OCI-LY1 (cell line): ENCODE results near the gene TBX19.

Source experiments
- H2AFZ ChIP-seq: fragments of 200-600 bp; sonication (generic), shearing (Covaris generic); 2 replicates; pipeline ENCODE4 v1.6.0; 2014; ENCODE audit warnings: antibody characterized with exemption, mild to moderate bottlenecking, low read length
- H3F3A ChIP-seq: fragments of 200-600 bp; sonication (generic), shearing (Covaris generic); 2 replicates; pipeline ENCODE4 v1.6.0; 2014; ENCODE audit warnings: mild to moderate bottlenecking, antibody characterized with exemption, low read length, moderate library complexity; ENCODE audit not compliant: insufficient read depth
- H3K27ac ChIP-seq: fragments of 200-600 bp; sonication (generic); 2 replicates; pipeline ENCODE4 v1.5.1; 2014; ENCODE audit warnings: low read length, mixed run types, mild to moderate bottlenecking, low read depth; ENCODE audit not compliant: poor library complexity, severe bottlenecking
- H3K27me3 ChIP-seq: fragments of 200-600 bp; sonication (generic); 2 replicates; pipeline ENCODE4 v1.6.0; 2014; ENCODE audit warnings: antibody characterized with exemption, mild to moderate bottlenecking, low read length, moderate library complexity; ENCODE audit not compliant: insufficient read depth
- H3K36me3 ChIP-seq: fragments of 200-600 bp; sonication (generic); 2 replicates; pipeline ENCODE4 v1.6.1; 2014; ENCODE audit warnings: mild to moderate bottlenecking, antibody characterized with exemption, low read length, moderate library complexity, mixed read lengths; ENCODE audit not compliant: insufficient read depth
- H3K4me1 ChIP-seq: fragments of 200-600 bp; sonication (generic); 2 replicates; pipeline ENCODE4 v1.5.1; 2014; ENCODE audit warnings: mild to moderate bottlenecking, low read length, moderate library complexity; ENCODE audit not compliant: insufficient read depth, severe bottlenecking
- H3K4me2 ChIP-seq: fragments of 200-600 bp; sonication (generic), shearing (Covaris generic); 2 replicates; pipeline ENCODE4 v1.6.1; 2014; ENCODE audit warnings: low read length
- H3K4me3 ChIP-seq: fragments of 200-600 bp; sonication (generic); 2 replicates; pipeline ENCODE4 v1.5.1; 2014; ENCODE audit warnings: low read length, low read depth, mild to moderate bottlenecking, mixed read lengths; ENCODE audit not compliant: poor library complexity, severe bottlenecking
- H3K79me2 ChIP-seq: fragments of 200-600 bp; shearing (Covaris generic); 2 replicates; pipeline ENCODE4 v1.6.1; 2016; ENCODE audit warnings: mixed run types, low read length, mixed read lengths; ENCODE audit not compliant: insufficient read depth
- H3K9ac ChIP-seq: fragments of 200-600 bp; sonication (generic), shearing (Covaris generic); 2 replicates; pipeline ENCODE4 v1.6.1; 2014; ENCODE audit warnings: mild to moderate bottlenecking, low read length, mixed read lengths
- H3K9me2 ChIP-seq: fragments of 200-600 bp; sonication (generic), shearing (Covaris generic); 2 replicates; pipeline ENCODE4 v1.6.1; 2014; ENCODE audit warnings: low read depth, mild to moderate bottlenecking, low read length, mixed read lengths
- H3K9me3 ChIP-seq: fragments of 200-600 bp; shearing (Covaris generic); 2 replicates; pipeline ENCODE4 v1.6.1; 2014; ENCODE audit warnings: low read length, mixed read lengths
- H4K20me1 ChIP-seq: fragments of 200-600 bp; sonication (generic), shearing (Covaris generic); 2 replicates; pipeline ENCODE4 v1.6.0; 2016; ENCODE audit warnings: mild to moderate bottlenecking, low read length; ENCODE audit not compliant: insufficient read depth
- EZH2 ChIP-seq: fragments of 200-600 bp; sonication (generic), shearing (Covaris generic); IDR thresholded peaks from 2 replicates; pipeline ENCODE4 v1.8.0; 2017; ENCODE audit warnings: borderline replicate concordance, mixed run types, mild to moderate bottlenecking, antibody characterized with exemption, low read length, moderate library complexity, mixed read lengths
- TF ChIP-seq, protein P1 (sequence below): fragments of 200-600 bp; sonication (generic), shearing (Covaris generic); IDR thresholded peaks from 2 replicates; pipeline ENCODE4 v1.5.1; 2017; ENCODE audit warnings: mild to moderate bottlenecking, antibody characterized with exemption, low read length, moderate library complexity, mixed read lengths

Gene TBX19

DNA sequence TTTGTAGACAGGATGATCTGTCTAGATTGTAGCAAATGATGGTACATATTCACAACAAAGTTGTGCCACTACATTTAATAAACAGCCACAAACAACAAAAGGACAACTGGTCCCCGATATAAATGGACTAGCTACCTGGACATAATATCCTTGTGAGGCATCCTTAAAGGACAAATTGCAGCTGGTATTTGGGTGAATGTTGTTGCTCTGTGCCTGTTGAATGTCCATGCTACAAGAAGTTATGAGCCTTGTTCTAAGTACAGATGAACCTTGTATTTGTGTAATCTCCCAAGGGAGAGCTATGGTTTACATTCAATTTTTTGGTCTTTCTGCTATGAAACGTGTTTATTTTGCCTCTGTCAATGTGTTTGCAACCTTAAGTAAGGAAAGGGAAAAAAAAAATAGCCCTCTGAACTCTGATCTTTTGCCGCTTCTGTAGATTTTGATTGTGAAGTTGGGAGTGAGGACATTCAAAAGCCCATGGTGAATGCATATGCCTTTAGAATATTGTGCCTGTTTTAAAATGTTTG is 28.4 kb upstream of the TBX19 start:
- Histone ChIP-seq H3K36me3 (peaks cover 64% of the 10 kb centered on the region), H3K4me2 (no peak overlapping the region), H3K27ac (no peak overlapping the region), H3K79me2 (peaks cover 3% of the 10 kb centered on the region; the same call in 1 of the 2 replicates), H3K27me3 (no peaks in the 10 kb centered on the region), H3K9me2 (no peaks in the 10 kb centered on the region), H3K4me3 (no peak overlapping the region), H4K20me1 (no peaks in the 10 kb centered on the region), H2AFZ (no peak overlapping the region), H3K9ac (no peak overlapping the region), H3K4me1 (no peaks in the 10 kb centered on the region), H3K9me3 (no peaks in the 10 kb centered on the region), H3F3A (no peaks in the 10 kb centered on the region)
- no peak for TF ChIP-seq EZH2
- TF ChIP-seq, protein P1, sequence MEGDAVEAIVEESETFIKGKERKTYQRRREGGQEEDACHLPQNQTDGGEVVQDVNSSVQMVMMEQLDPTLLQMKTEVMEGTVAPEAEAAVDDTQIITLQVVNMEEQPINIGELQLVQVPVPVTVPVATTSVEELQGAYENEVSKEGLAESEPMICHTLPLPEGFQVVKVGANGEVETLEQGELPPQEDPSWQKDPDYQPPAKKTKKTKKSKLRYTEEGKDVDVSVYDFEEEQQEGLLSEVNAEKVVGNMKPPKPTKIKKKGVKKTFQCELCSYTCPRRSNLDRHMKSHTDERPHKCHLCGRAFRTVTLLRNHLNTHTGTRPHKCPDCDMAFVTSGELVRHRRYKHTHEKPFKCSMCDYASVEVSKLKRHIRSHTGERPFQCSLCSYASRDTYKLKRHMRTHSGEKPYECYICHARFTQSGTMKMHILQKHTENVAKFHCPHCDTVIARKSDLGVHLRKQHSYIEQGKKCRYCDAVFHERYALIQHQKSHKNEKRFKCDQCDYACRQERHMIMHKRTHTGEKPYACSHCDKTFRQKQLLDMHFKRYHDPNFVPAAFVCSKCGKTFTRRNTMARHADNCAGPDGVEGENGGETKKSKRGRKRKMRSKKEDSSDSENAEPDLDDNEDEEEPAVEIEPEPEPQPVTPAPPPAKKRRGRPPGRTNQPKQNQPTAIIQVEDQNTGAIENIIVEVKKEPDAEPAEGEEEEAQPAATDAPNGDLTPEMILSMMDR: no peak

DNA sequence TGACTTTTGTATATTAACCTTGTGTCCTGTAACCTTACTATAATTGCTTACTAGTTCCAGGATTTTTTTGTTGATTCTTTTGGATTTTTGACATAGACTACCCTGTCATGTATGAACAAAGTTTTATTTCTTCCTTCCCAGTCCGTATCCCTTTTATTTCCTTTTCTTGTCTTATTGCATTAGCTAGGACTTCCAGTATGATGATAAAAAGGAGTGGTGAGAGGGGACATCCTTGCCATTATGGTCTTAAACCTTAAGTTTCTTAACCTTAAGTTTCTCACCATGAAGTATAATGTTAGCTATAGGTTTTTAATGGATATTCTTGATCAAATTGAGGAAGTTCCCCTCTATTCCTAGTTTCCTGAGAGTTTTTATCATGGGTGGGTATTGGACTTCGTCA is 24.5 kb upstream of the TBX19 start:
- peaks cover 39% of the 10 kb centered on the region for H3K36me3 ChIP-seq
- peaks cover 3% of the 10 kb centered on the region; the same call in 1 of the 2 replicates for H3K79me2 ChIP-seq

DNA sequence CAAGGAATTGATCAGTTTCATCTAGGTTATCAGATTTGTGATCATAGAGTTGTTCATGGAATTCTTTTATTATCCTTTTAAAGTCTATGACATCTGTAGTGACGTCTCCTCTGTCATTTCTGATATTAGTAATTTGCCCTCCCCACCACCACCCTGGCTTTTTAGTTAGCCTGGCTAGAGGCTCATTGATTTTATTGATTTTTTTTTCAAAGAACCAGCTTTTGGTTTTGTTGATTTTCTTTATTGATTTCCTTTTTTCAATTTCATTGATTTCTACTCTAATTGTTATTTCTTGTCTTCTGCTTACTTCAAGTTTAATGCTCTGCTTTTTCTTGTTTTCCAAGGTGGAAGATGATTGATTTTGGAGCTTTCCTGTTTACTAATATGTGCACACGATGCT is 23.3 kb upstream of the TBX19 start:
- Histone ChIP-seq H2AFZ (no peak overlapping the region), H3K4me2 (no peak overlapping the region), H4K20me1 (no peaks in the 10 kb centered on the region), H3K9me2 (no peaks in the 10 kb centered on the region), H3K36me3 (peaks cover 38% of the 10 kb centered on the region), H3F3A (no peaks in the 10 kb centered on the region), H3K4me1 (no peaks in the 10 kb centered on the region), H3K27me3 (no peaks in the 10 kb centered on the region), H3K9ac (no peak overlapping the region), H3K27ac (no peak overlapping the region), H3K9me3 (no peaks in the 10 kb centered on the region), H3K79me2 (peaks cover 3% of the 10 kb centered on the region; the same call in 1 of the 2 replicates), H3K4me3 (no peak overlapping the region)
- TF ChIP-seq, protein P1: no peak
- TF ChIP-seq EZH2: no peak

More for the DNA sequence above, 24.5 kb upstream of the TBX19 start:
- H3F3A ChIP-seq: no peaks in the 10 kb centered on the region
- TF ChIP-seq, protein P1: no peak
- TF ChIP-seq EZH2: no peak
- no peaks in the 10 kb centered on the region for H3K4me1 ChIP-seq
- H3K4me3 ChIP-seq: no peak overlapping the region
- H4K20me1 ChIP-seq: no peaks in the 10 kb centered on the region
- no peak overlapping the region for H3K4me2 ChIP-seq
- H2AFZ ChIP-seq: no peak overlapping the region
- no peak overlapping the region for H3K9ac ChIP-seq
- no peaks in the 10 kb centered on the region for H3K9me3 ChIP-seq
- H3K9me2 ChIP-seq: no peaks in the 10 kb centered on the region
- H3K27ac ChIP-seq: no peak overlapping the region
- H3K27me3 ChIP-seq: no peaks in the 10 kb centered on the region
